Astrocyte (in vitro differentiated cells and primary cell): ENCODE measurements around the gene ANO2. TPM values are rescaled to one million over a fixed set of nuclear protein-coding genes. Genes with fewer than 3 reads are reported as not detected.

Experiments used
- DNase-seq: peaks from one replicate; pipeline ENCODE4 v3.0.0-alpha.2; 2010; ENCODE audit warnings: low read depth
- FAIRE-seq: peaks from 2 replicates; lab custom pipeline; 2011; peaks lifted over from hg19 to GRCh38; lab: Jason Lieb, UNC
- H2AFZ ChIP-seq: 2 replicates; pipeline ENCODE4 v1.6.0; 2012; ENCODE audit warnings: low read depth, low read length, inconsistent platforms
- H3K27ac ChIP-seq: 2 replicates; pipeline ENCODE4 v1.5.1; 2011; ENCODE audit warnings: low read depth, low read length, inconsistent platforms
- H3K27me3 ChIP-seq: 2 replicates; pipeline ENCODE4 v1.6.0; 2011; ENCODE audit warnings: low read length, inconsistent platforms; ENCODE audit not compliant: insufficient read depth
- H3K36me3 ChIP-seq: 2 replicates; pipeline ENCODE4 v1.5.1; 2011; ENCODE audit warnings: low read length, inconsistent platforms; ENCODE audit not compliant: insufficient read depth
- H3K4me1 ChIP-seq: 2 replicates; pipeline ENCODE4 v1.5.1; 2011; ENCODE audit warnings: low read length, inconsistent platforms; ENCODE audit not compliant: insufficient read depth
- H3K4me2 ChIP-seq: 2 replicates; pipeline ENCODE4 v1.6.0; 2012; ENCODE audit warnings: low read length, inconsistent platforms
- H3K4me3 ChIP-seq: 2 replicates; pipeline ENCODE4 v1.5.1; 2011; ENCODE audit warnings: low read depth, mild to moderate bottlenecking, low read length, inconsistent platforms; ENCODE audit not compliant: insufficient read depth
- H3K79me2 ChIP-seq: 2 replicates; pipeline ENCODE4 v1.6.0; 2012; ENCODE audit warnings: mild to moderate bottlenecking, low read length, inconsistent platforms; ENCODE audit not compliant: insufficient read depth
- H3K9ac ChIP-seq: 2 replicates; pipeline ENCODE4 v1.6.0; 2012; ENCODE audit warnings: mild to moderate bottlenecking, low read length, inconsistent platforms
- H3K9me3 ChIP-seq: 2 replicates; pipeline ENCODE4 v1.5.1; 2012; ENCODE audit warnings: low read depth, mild to moderate bottlenecking, low read length, inconsistent platforms; ENCODE audit not compliant: insufficient read depth
- H4K20me1 ChIP-seq: 2 replicates; pipeline ENCODE4 v1.6.0; 2012; ENCODE audit warnings: low read length, inconsistent platforms; ENCODE audit not compliant: insufficient read depth
- H3K27ac Mint-ChIP-seq: one replicate; pipeline ENCODE4 v1.8.0; 2021; ENCODE audit warnings: mild to moderate bottlenecking, mixed read lengths; ENCODE audit not compliant: unreplicated experiment
- H3K27me3 Mint-ChIP-seq: one replicate; pipeline ENCODE4 v1.8.0; 2021; ENCODE audit warnings: low read depth, mixed read lengths; ENCODE audit not compliant: unreplicated experiment
- H3K36me3 Mint-ChIP-seq: one replicate; pipeline ENCODE4 v1.8.0; 2021; ENCODE audit warnings: low read depth, mixed read lengths; ENCODE audit not compliant: unreplicated experiment
- H3K4me1 Mint-ChIP-seq: one replicate; pipeline ENCODE4 v1.8.0; 2021; ENCODE audit warnings: low read depth, mixed read lengths; ENCODE audit not compliant: unreplicated experiment
- H3K4me3 Mint-ChIP-seq: one replicate; pipeline ENCODE4 v1.8.0; 2021; ENCODE audit warnings: mild to moderate bottlenecking, moderate library complexity, mixed read lengths; ENCODE audit not compliant: unreplicated experiment
- H3K9me3 Mint-ChIP-seq: one replicate; pipeline ENCODE4 v1.8.0; 2021; ENCODE audit warnings: mild to moderate bottlenecking, mixed read lengths; ENCODE audit not compliant: unreplicated experiment
- EZH2 ChIP-seq: IDR thresholded peaks from 2 replicates; pipeline ENCODE4 v1.6.1; 2012; ENCODE audit warnings: mild to moderate bottlenecking, low read length, inconsistent platforms; ENCODE audit not compliant: insufficient read depth
- total RNA-seq: library from RNA; stranded (reverse); gene quantifications from 2 replicates; pipeline ENCODE4 v1.2.1, GENCODE V29; 2021
- TF ChIP-seq, protein P1 (sequence below): IDR thresholded peaks from 2 replicates; pipeline ENCODE4 v1.5.1; 2011; ENCODE audit warnings: low read depth, mild to moderate bottlenecking, inconsistent platforms, low read length, moderate library complexity; ENCODE audit not compliant: insufficient read depth

The ANO2 gene
- total RNA-seq, 1 donor from 2014 or later, result 0.93 TPM

DNA sequence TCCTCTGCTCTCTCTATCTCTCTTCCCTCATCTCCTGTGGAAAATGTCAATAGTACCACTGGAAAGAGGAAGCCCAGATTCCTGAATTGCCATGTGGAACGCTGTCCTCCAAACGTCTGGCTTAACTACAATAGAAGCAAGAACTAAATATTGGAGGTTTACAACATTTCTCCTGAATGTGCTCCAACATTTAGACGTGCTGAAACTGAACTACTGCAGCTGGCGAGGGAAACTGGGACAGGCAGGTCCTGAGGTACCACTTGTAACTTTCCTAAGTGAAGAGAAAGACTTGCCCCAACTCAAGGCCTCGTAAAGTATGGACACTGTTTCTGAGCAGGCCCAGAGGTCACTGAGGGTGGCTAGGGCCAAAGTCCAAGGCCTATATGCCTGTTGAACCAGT, 325.4 kb downstream of the ANO2 start:
- no peak overlapping the region for H3K27ac ChIP-seq
- no peak overlapping the region for H2AFZ ChIP-seq
- H3K36me3 ChIP-seq, result no peaks in the 10 kb centered on the region
- H3K9ac ChIP-seq, result no peak overlapping the region
- Mint-ChIP-seq H3K27ac (no peak overlapping the region), H3K4me1 (no peaks in the 10 kb centered on the region), H3K36me3 (peaks cover 2% of the 10 kb centered on the region), H3K9me3 (no peaks in the 10 kb centered on the region), H3K27me3 (peaks cover 31% of the 10 kb centered on the region), H3K4me3 (no peak overlapping the region)
- H3K9me3 ChIP-seq, result peaks cover 6% of the 10 kb centered on the region
- FAIRE-seq (no peak), DNase-seq (no peak)
- no peaks in the 10 kb centered on the region for H3K27me3 ChIP-seq
- TF ChIP-seq, protein P1, sequence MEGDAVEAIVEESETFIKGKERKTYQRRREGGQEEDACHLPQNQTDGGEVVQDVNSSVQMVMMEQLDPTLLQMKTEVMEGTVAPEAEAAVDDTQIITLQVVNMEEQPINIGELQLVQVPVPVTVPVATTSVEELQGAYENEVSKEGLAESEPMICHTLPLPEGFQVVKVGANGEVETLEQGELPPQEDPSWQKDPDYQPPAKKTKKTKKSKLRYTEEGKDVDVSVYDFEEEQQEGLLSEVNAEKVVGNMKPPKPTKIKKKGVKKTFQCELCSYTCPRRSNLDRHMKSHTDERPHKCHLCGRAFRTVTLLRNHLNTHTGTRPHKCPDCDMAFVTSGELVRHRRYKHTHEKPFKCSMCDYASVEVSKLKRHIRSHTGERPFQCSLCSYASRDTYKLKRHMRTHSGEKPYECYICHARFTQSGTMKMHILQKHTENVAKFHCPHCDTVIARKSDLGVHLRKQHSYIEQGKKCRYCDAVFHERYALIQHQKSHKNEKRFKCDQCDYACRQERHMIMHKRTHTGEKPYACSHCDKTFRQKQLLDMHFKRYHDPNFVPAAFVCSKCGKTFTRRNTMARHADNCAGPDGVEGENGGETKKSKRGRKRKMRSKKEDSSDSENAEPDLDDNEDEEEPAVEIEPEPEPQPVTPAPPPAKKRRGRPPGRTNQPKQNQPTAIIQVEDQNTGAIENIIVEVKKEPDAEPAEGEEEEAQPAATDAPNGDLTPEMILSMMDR, result no peak
- no peak for TF ChIP-seq EZH2
- no peak overlapping the region for H3K4me3 ChIP-seq
- H3K79me2 ChIP-seq, result no peaks in the 10 kb centered on the region
- no peak overlapping the region for H3K4me2 ChIP-seq
- no peaks in the 10 kb centered on the region for H3K4me1 ChIP-seq
- no peaks in the 10 kb centered on the region for H4K20me1 ChIP-seq

DNA sequence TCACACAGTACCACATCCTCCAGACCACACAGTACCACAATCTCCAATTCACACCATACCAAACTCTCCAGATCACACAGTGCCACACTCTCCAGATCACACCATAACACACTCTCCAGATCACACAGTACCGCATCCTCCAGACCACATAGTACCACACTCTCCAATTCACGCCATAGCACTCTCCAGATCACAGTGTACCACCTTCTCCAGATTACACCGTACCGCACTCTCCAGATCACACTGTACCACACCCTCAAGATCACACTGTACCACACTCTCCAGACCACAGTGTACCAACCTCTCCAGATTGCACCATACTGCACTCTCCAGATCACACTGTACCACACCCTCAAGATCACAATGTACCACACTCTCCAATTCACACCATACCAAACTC, 328.2 kb downstream of the ANO2 start:
- Mint-ChIP-seq H3K36me3 (peaks cover 2% of the 10 kb centered on the region), H3K27ac (no peak overlapping the region), H3K4me1 (no peaks in the 10 kb centered on the region), H3K9me3 (no peaks in the 10 kb centered on the region), H3K27me3 (peaks cover 21% of the 10 kb centered on the region), H3K4me3 (no peak overlapping the region)
- no peak overlapping the region for H3K9ac ChIP-seq
- H3K9me3 ChIP-seq, result peaks cover 6% of the 10 kb centered on the region
- no peaks in the 10 kb centered on the region for H4K20me1 ChIP-seq
- no peak for FAIRE-seq
- DNase-seq, result no peak
- H3K27ac ChIP-seq, result no peak overlapping the region
- no peaks in the 10 kb centered on the region for H3K36me3 ChIP-seq
- no peak overlapping the region for H3K4me2 ChIP-seq
- no peak overlapping the region for H3K4me3 ChIP-seq
- H2AFZ ChIP-seq, result no peak overlapping the region
- H3K79me2 ChIP-seq, result no peaks in the 10 kb centered on the region
- no peak for TF ChIP-seq EZH2
- TF ChIP-seq, protein P1, result no peak
- no peaks in the 10 kb centered on the region for H3K4me1 ChIP-seq
- H3K27me3 ChIP-seq, result no peaks in the 10 kb centered on the region

DNA sequence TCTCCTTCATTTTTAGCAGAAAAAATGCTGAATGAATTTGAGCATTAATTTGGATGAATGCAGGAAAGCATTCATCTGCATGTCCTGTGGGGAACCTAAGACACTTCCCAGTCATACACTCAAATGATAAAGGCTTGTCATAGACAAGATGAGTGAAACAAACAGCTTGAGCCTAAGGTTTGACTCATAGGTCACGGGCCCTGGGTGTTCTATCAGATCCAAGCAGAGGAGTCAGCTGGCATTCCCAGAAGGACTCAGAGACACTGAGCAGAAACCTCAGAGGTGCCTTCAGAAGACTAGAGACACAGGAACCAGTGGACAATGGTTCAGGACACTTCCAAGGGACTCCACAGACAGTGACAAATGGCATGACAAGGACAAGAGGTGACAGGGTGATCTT, 329.3 kb downstream of the ANO2 start:
- no peaks in the 10 kb centered on the region for H4K20me1 ChIP-seq
- Mint-ChIP-seq H3K27me3 (peaks cover 17% of the 10 kb centered on the region), H3K9me3 (no peaks in the 10 kb centered on the region), H3K4me1 (no peaks in the 10 kb centered on the region), H3K27ac (no peak overlapping the region), H3K36me3 (no peaks in the 10 kb centered on the region), H3K4me3 (no peak overlapping the region)
- DNase-seq, result no peak
- no peak overlapping the region for H3K4me2 ChIP-seq
- H3K27me3 ChIP-seq, result no peaks in the 10 kb centered on the region
- H3K9me3 ChIP-seq, result peaks cover 6% of the 10 kb centered on the region
- no peak overlapping the region for H2AFZ ChIP-seq
- H3K79me2 ChIP-seq, result no peaks in the 10 kb centered on the region
- no peak overlapping the region for H3K4me3 ChIP-seq
- TF ChIP-seq EZH2, result no peak
- TF ChIP-seq, protein P1, result no peak
- H3K27ac ChIP-seq, result no peak overlapping the region
- FAIRE-seq, result no peak
- H3K36me3 ChIP-seq, result no peaks in the 10 kb centered on the region
- H3K9ac ChIP-seq, result no peak overlapping the region
- H3K4me1 ChIP-seq, result no peaks in the 10 kb centered on the region
